IPS-20b (cell line): Measurements from ENCODE around the gene ANGPT4.
A peak's percentile ranks its signal among the peaks of the same experiment; 100 is the strongest.

Source experiments
- H3K27ac ChIP-seq: one replicate; pipeline ENCODE4 v1.5.1; 2013; ENCODE audit warnings: low read length
- H3K27me3 ChIP-seq: 2 replicates; pipeline ENCODE4 v1.6.1; 2013; ENCODE audit warnings: mild to moderate bottlenecking, low read length, inconsistent platforms; ENCODE audit not compliant: insufficient read depth
- H3K36me3 ChIP-seq: 2 replicates; pipeline ENCODE4 v1.6.1; 2013; ENCODE audit warnings: low read depth, mild to moderate bottlenecking, inconsistent platforms, low read length, moderate library complexity; ENCODE audit not compliant: insufficient read depth
- H3K4me1 ChIP-seq: 2 replicates; pipeline ENCODE4 v1.6.1; 2013; ENCODE audit warnings: mild to moderate bottlenecking, control low read depth, inconsistent platforms, low read length, moderate library complexity; ENCODE audit not compliant: insufficient read depth
- H3K4me3 ChIP-seq: 2 replicates; pipeline ENCODE4 v1.5.1; 2013; ENCODE audit warnings: mild to moderate bottlenecking, low read length, inconsistent platforms
- H3K9ac ChIP-seq: 2 replicates; pipeline ENCODE4 v1.6.1; 2013; ENCODE audit warnings: low read depth, mild to moderate bottlenecking, inconsistent platforms, low read length, moderate library complexity
- H3K9me3 ChIP-seq: 2 replicates; pipeline ENCODE4 v1.6.1; 2013; ENCODE audit warnings: mild to moderate bottlenecking, low read depth, low read length, inconsistent platforms; ENCODE audit not compliant: insufficient read depth

The ANGPT4 gene

DNA sequence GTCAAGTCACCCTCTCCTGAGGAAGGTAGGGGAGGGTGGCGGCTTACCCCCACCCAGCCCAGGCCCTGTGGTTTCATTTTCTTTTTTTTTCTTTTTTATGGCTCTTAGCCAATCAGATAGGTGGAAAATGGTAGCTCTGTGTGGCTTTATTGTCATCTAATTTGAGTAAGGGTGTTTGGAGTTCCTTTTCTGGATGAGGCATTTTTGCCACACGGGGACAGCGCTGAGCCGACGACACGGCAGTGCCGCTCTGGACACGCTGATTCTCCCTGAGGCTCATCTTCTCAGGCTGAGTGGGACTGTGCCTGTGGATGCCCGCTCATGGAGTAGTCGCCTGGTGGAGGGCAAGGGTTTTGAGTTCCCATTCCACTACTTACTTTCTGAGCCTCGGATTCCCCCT is 37.6 kb upstream of the ANGPT4 start:
- H3K27me3 ChIP-seq, result no peaks in the 10 kb centered on the region; the same call in 1 of the 2 replicates

DNA sequence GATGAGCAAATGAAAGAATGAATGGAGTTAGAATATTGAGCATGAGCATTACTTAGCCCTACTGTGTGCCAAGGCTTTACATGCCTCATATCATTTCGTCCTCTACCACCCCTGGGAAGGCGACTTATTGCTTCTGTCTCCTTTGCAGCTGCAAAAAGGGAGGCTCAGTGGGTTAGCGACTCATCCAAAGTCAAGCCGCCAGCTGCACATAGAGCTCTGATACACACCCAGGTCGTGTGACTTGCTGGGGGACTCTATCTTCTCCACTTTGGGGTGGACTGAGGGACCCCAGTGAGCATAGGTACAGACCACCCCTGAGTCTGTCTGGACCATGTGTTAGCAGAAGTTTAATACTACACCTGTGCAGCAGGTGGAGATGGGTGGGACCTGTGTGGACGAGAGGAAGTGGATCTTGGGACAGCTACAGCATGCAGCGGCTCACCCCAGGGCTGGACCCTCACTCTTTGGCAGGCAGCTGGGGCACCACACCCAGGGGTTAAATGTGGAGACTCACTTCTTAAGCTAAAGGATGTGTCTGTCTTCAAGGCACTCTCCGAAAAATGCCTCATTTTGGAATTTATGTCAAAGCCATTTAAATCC is 36.2 kb upstream of the ANGPT4 start:
- H3K36me3 ChIP-seq, result no peaks in the 10 kb centered on the region
- no peaks in the 10 kb centered on the region for H3K4me1 ChIP-seq
- no peak overlapping the region for H3K4me3 ChIP-seq
- no peaks in the 10 kb centered on the region; the same call in 1 of the 2 replicates for H3K27me3 ChIP-seq
- H3K27ac ChIP-seq, result no peak overlapping the region
- no peak overlapping the region for H3K9ac ChIP-seq
- H3K9me3 ChIP-seq, result no peaks in the 10 kb centered on the region

More for the DNA sequence above, 37.6 kb upstream of the ANGPT4 start:
- Histone ChIP-seq H3K4me3 (no peak overlapping the region), H3K4me1 (no peaks in the 10 kb centered on the region), H3K9ac (no peak overlapping the region), H3K36me3 (no peaks in the 10 kb centered on the region), H3K9me3 (no peaks in the 10 kb centered on the region), H3K27ac (no peak overlapping the region)

DNA sequence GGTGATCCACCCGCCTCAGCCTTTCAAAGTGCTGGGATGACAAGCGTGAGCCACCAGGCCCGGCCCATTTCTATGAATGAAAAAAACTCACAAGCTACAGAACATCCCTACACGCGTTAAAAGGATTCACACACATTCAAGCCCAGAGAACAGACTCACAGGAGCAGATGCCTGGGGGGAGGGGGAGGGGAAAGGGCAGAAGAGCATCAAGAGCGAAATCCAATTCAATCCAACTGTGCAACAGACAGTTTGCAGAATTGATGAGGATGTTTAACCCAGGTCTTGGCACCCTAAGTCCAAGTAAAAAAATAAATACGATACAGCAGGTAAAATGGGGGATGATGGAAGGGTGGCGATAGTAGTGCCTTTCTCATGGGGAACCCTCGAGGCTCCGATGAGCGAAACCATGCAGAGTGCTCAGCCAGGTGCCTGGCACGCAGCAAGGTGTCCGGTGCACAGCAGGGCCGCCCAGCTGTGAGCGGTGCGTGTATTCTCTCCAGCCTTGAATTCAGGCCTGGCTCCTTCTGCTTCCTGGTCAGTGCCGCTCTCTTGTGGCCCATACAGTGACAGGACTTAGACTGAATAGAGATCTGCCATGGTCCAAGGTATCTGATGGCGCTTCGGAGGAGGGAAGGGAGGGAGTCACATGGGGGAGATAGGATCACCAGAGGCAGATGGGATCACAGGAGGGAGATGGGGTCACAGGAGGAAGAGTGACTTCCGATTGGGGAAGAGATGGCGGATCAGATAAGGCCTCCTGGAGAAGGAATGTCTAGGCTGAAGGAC is 35.4 kb upstream of the ANGPT4 start:
- H3K27ac ChIP-seq, result no peak overlapping the region
- no peaks in the 10 kb centered on the region for H3K9me3 ChIP-seq
- H3K36me3 ChIP-seq, result no peaks in the 10 kb centered on the region
- no peaks in the 10 kb centered on the region for H3K4me1 ChIP-seq
- no peak overlapping the region for H3K4me3 ChIP-seq
- no peak overlapping the region for H3K9ac ChIP-seq
- no peaks in the 10 kb centered on the region; the same call in 1 of the 2 replicates for H3K27me3 ChIP-seq

DNA sequence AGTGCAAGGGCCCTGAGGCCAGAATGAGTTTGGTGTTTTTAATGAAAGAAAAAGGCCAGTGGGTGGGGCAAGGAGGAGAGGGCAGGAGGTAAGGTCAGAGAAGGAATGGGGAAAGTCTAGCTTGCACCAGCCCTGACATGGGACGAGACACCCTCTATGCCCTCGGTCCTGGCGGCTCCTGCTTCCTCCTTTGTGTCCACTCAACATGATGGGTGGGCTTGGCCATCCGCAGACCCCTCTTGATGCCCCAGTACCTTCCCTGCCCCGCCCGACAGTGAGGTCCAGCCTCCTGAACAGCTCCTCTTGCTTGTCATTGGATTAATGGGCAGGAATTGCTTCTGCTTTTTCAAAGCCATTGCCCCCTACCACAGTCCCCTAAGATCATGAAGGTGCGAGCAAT is 33.6 kb upstream of the ANGPT4 start:
- Histone ChIP-seq H3K4me3 (no peak overlapping the region), H3K27ac (no peak overlapping the region), H3K4me1 (peaks cover 4% of the 10 kb centered on the region; the same call in 1 of the 2 replicates), H3K27me3 (no peaks in the 10 kb centered on the region; the same call in 1 of the 2 replicates), H3K9ac (no peak overlapping the region), H3K36me3 (no peaks in the 10 kb centered on the region), H3K9me3 (no peaks in the 10 kb centered on the region)

DNA sequence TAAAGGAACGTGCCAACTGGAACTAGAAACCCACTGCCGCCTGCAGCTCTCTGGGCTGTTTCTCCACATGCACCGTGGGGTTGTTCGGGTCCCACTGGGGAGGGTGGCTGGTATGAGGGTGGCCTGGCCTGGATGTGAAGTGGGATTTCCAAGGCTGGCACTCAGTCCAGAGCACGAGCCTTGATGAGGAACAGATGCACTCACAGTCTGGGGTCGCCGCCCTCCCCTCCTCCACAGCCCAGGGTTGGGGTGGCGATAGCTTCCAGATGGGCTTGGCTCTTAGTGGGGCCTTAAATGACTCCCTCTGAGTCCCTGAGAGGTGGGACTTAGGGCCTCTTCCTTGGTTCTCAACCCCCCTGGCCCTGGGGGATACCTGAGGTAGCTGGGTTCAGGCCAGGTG is 30.7 kb upstream of the ANGPT4 start:
- no peaks in the 10 kb centered on the region for H3K9me3 ChIP-seq
- H3K4me1 ChIP-seq, result peaks cover 10% of the 10 kb centered on the region; the same call in 1 of the 2 replicates
- no peak overlapping the region for H3K4me3 ChIP-seq
- H3K9ac ChIP-seq, result no peak overlapping the region
- H3K36me3 ChIP-seq, result no peaks in the 10 kb centered on the region
- no peaks in the 10 kb centered on the region for H3K27me3 ChIP-seq
- H3K27ac ChIP-seq, result no peak overlapping the region

DNA sequence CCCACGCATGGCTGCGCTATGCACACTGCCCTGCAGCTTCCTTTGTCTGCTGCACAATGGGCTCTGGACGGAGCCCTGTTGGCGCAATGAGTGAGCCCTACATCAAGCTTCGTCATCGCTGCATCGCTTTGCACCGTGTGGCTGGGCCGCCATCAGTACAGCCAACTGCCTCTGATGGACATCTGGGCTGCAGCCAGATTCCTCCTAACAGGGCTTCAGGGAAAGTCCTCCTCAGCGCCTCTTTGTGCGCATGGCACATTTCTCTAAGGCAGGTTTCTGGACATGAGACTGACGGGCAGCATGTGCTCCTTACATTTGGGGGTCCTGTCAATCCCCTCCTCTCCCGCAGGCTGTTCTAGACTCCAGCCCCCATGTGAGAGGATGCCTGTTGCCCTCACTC is 29.7 kb upstream of the ANGPT4 start:
- no peaks in the 10 kb centered on the region for H3K9me3 ChIP-seq
- no peak overlapping the region for H3K9ac ChIP-seq
- H3K4me1 ChIP-seq, result peaks cover 10% of the 10 kb centered on the region; the same call in 1 of the 2 replicates
- no peak overlapping the region for H3K27ac ChIP-seq
- H3K36me3 ChIP-seq, result no peaks in the 10 kb centered on the region
- H3K4me3 ChIP-seq, result no peak overlapping the region
- no peaks in the 10 kb centered on the region for H3K27me3 ChIP-seq

DNA sequence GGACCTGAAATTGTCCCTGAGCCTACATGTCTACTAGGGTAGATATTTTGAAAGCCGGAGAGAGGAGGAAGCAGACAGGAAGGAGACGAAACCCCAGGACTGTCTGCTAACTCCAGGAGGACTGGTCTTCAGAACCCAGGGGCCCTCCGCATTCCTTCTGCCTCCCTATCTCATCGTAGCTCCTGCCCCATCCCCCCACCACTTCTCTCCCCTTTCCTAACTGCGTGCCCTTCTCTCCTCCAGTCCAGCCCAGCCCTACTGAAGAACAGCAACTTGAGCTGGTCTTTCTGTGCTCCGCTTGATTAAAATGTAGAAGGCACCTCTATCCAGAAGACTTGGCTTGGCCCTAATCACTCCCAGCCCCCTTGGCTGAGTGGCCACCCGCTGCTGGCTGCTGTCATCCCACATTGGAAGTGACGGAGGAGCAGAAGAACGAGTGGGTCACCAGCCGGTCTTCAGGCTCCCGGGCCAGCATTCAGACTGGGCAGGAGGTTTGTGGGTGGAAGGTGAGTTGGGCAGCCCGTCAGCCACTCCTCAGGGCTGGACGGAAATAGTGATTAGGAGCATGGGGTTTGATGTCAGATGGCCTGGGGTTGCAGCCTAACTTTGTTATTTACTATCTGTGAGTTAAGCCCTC is 28.8 kb upstream of the ANGPT4 start:
- Histone ChIP-seq H3K4me1 (peaks cover 10% of the 10 kb centered on the region; the same call in 1 of the 2 replicates), H3K4me3 (peak overlapping the region; percentile 46; the same call in 1 of the 2 replicates), H3K36me3 (no peaks in the 10 kb centered on the region), H3K27ac (no peak overlapping the region), H3K9me3 (no peaks in the 10 kb centered on the region), H3K27me3 (no peaks in the 10 kb centered on the region), H3K9ac (no peak overlapping the region)

DNA sequence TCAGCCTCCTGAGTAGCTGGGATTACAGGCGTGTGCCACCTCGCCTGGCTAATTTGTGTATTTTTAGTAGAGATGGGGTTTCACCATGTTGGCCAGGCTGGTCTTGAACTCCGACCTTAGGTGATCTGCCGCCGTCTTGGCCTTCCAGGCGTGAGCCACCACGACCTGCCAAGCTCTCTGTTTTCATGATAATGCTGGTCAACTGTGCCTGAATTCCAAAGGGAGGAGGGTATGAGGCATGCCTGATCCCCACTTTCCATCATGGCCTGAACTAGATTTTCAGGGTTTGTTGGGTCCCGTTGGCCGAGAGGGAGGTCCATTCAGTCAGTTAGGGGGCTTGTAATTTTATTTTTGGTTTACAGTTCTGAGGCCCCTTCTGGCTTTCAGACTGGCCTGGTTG is 28.0 kb upstream of the ANGPT4 start:
- H3K9me3 ChIP-seq, result no peaks in the 10 kb centered on the region
- peak overlapping the region; percentile 46; the same call in 1 of the 2 replicates for H3K4me3 ChIP-seq
- no peak overlapping the region for H3K27ac ChIP-seq
- peaks cover 10% of the 10 kb centered on the region; the same call in 1 of the 2 replicates for H3K4me1 ChIP-seq
- H3K9ac ChIP-seq, result no peak overlapping the region
- no peaks in the 10 kb centered on the region for H3K36me3 ChIP-seq
- no peaks in the 10 kb centered on the region for H3K27me3 ChIP-seq

DNA sequence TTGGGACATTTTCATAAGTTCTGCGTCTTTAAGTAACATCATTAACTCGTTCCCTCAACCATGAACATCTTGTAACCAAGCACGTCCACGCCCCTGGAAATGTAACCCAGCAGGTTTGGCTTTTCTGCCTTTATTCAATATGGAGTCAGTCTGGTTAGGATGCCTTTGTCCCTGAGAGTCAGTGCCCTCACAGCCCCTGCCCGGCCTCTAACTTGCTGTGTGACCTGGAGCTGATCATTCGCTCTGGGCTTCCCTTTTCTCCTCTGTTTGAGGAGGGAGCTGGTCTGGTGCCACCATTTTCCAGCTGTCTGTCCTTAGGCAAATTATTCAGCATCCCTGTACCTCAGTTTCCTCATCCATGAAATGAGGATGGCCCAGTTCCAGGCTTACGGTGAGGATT is 26.5 kb upstream of the ANGPT4 start:
- H3K27me3 ChIP-seq, result no peaks in the 10 kb centered on the region
- H3K9me3 ChIP-seq, result no peaks in the 10 kb centered on the region
- no peak overlapping the region for H3K4me3 ChIP-seq
- H3K9ac ChIP-seq, result no peak overlapping the region
- peaks cover 10% of the 10 kb centered on the region; the same call in 1 of the 2 replicates for H3K4me1 ChIP-seq
- no peak overlapping the region for H3K27ac ChIP-seq
- no peaks in the 10 kb centered on the region for H3K36me3 ChIP-seq

DNA sequence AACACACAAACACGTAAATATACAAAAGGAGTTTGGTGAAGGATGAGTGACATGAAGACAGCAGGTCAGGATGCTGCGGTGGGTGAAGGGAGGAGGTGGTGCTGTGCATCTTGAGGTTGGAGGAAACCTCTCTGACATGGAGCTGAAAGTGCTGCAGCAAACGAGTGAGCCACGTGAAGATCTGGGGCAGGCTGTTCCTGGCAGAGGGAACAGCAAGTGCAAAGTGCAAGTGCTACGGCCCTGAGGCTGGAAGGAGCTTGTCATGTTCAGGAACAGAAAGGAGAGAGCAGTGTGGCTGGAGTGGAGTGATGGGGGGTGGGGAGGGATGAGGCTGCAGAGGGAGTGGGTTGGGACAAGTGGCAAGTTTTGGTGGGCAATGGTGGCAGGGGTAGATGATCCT is 24.8 kb upstream of the ANGPT4 start:
- Histone ChIP-seq H3K36me3 (no peaks in the 10 kb centered on the region), H3K27ac (no peak overlapping the region), H3K9ac (no peak overlapping the region), H3K9me3 (no peaks in the 10 kb centered on the region), H3K4me3 (no peak overlapping the region), H3K4me1 (peaks cover 10% of the 10 kb centered on the region; the same call in 1 of the 2 replicates), H3K27me3 (no peaks in the 10 kb centered on the region)

DNA sequence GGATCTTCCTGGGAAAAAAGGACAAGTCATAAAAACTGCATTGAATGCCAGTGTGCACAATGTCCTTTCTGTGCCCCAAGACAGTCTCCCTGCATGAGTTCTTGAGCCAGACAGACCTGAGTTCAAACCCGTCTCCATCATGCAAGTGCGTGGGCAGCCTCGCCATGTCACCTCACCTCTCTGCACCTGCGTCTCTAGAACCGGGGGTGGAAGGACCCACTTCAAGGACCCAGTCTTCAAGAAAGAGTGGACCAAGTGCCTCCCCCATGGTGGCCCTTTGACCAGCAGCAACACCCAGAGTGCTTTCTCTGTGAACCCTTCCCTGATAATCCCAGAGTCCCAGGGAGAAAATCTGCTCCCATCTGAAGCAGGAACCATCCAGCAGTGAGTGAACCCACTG is 23.5 kb upstream of the ANGPT4 start:
- H3K27me3 ChIP-seq, result no peaks in the 10 kb centered on the region
- H3K9ac ChIP-seq, result no peak overlapping the region
- no peaks in the 10 kb centered on the region for H3K36me3 ChIP-seq
- no peak overlapping the region for H3K4me3 ChIP-seq
- H3K27ac ChIP-seq, result no peak overlapping the region
- H3K9me3 ChIP-seq, result no peaks in the 10 kb centered on the region
- peaks cover 5% of the 10 kb centered on the region; the same call in 1 of the 2 replicates for H3K4me1 ChIP-seq
